ENCODE measurements around the gene TMED5. TPM values are rescaled to one million over a fixed set of nuclear protein-coding genes. Genes with fewer than 3 reads are reported as not detected.
A peak's percentile ranks its signal among the peaks of the same experiment; 100 is the strongest.

Gene TMED5
- total and polyA plus RNA-seq, 4 experiments from 2014 or later: 23.2 to 60.8 (median 48.3) TPM

DNA sequence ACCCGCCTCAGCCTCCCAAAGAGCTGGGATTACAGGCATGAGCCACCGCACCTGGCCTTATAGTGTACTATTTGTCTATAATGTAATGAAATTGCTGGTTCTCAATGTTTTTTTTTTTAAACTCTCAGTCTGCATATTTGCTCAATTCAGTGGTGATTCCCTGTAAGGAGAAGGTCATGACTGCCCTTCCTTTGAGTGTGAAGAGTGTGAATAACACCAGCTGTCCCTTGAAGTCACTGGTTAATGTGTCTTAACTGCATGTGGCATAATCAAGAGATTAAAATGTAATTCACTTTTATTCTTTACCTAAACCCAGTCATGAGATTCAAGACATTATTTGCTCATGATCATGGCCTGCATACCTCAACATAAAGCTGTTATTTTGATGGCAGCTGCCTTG, 70.6 kb downstream of the TMED5 start:
- Histone ChIP-seq H3K4me1 (ENCODE audit: insufficient read depth, low read length) (peaks cover 17% of the 10 kb centered on the region), H3K27ac (ENCODE audit: low read depth, low read length) (no peak overlapping the region), H3K9me3 (ENCODE audit: control insufficient read depth in 1 of 2, low read length in 2 of 2) (no peaks in the 10 kb centered on the region), H3K4me3 (ENCODE audit: low read length in 2 of 2) (no peak overlapping the region), H3K27me3 (ENCODE audit: insufficient read depth, low read length) (no peaks in the 10 kb centered on the region), H3K36me3 (ENCODE audit: insufficient read depth, low read length) (peaks cover 12% of the 10 kb centered on the region)
- peak overlapping the region in 1 of 8 donors; percentile 52 for H3K4me3 Mint-ChIP-seq
- ChIA-PET POLR2A (ENCODE audit: partially characterized antibody) (interaction anchor here (0.6 kb wide), 1 partner anchor 89 kb away, joined by 3 read pairs; no protein-coding TSS in a partner anchor), CTCF (ENCODE audit: partially characterized antibody) (interaction anchor here (0.8 to 1.0 kb wide), 2 partner anchors 9 to 48 kb away, joined by 3 read pairs; no protein-coding TSS in a partner anchor)
- no peak for DNase-seq
- no peaks in the 10 kb centered on the region for H3K27me3 Mint-ChIP-seq
- peaks cover 19 to 46% (median 29%) of the 10 kb centered on the region in 4 donors for H3K4me1 Mint-ChIP-seq
- intact Hi-C loops (cut with micrococcal nuclease): no loop called here
- peaks cover 0 to 19% (median 9%) of the 10 kb centered on the region in 8 donors for H3K9me3 Mint-ChIP-seq
- peaks cover 56 to 64% of the 10 kb centered on the region in 2 donors for H3K36me3 Mint-ChIP-seq
- H3K27ac Mint-ChIP-seq: peak overlapping the region in 1 of 7 donors; percentile 36

DNA sequence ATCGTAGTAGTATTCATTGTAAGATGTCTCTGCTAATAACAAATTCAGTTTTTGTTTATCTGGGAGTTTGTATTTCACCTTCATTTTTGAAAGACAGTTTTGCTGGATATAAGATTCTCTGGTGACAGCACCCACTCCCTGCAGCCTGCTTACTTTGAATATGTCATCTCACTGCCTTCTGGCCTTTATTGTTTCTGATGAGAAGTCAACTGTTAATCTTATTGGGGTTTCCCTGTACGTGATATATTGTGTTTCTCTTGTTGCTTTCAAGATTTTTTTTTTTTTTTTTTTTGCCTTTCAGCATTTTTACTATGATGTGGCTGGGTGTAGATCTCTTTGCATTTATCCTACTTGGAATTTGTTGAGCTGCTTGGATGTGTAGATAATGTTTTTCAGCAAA, 71.9 kb downstream of the TMED5 start:
- Mint-ChIP-seq H3K27me3 (no peaks in the 10 kb centered on the region), H3K9me3 (peaks cover 0 to 19% (median 9%) of the 10 kb centered on the region in 8 donors), H3K4me3 (peak overlapping the region in 2 of 8 donors; percentile 45 to 51), H3K27ac (no peak overlapping the region), H3K4me1 (peaks cover 20 to 46% (median 28%) of the 10 kb centered on the region in 4 donors), H3K36me3 (peaks cover 54 to 62% of the 10 kb centered on the region in 2 donors)
- Histone ChIP-seq H3K36me3 (ENCODE audit: insufficient read depth, low read length) (peaks cover 12% of the 10 kb centered on the region), H3K27me3 (ENCODE audit: insufficient read depth, low read length) (no peaks in the 10 kb centered on the region), H3K27ac (ENCODE audit: low read depth, low read length) (no peak overlapping the region), H3K4me3 (ENCODE audit: low read length in 2 of 2) (no peak overlapping the region), H3K4me1 (ENCODE audit: insufficient read depth, low read length) (peaks cover 17% of the 10 kb centered on the region), H3K9me3 (ENCODE audit: control insufficient read depth in 1 of 2, low read length in 2 of 2) (no peaks in the 10 kb centered on the region)
- intact Hi-C loops (cut with micrococcal nuclease): no loop called here
- ChIA-PET POLR2A (ENCODE audit: partially characterized antibody) (no interaction called here), CTCF (ENCODE audit: partially characterized antibody) (no interaction called here)
- no peak for DNase-seq

DNA sequence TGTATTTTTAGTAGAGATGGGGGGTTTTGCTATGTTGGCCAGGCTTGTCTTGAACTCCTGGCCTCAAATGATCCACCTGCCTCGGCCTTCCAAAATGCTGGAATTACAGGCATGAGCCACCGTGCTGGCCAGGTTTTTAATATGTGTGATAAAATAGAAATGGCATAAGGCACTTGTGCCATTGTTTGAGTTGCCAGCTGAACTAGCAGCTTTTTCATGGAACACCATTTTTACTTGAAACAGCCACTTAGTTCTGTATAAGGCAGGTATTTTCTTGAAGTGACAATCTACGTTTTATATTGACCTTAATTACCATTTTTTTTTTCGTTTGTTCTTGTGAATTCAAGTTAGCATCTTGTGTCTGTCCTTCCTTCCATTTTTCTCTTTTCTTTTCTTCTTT, 72.8 kb downstream of the TMED5 start:
- Histone ChIP-seq H3K27me3 (ENCODE audit: insufficient read depth, low read length) (no peaks in the 10 kb centered on the region), H3K36me3 (ENCODE audit: insufficient read depth, low read length) (peaks cover 12% of the 10 kb centered on the region), H3K9me3 (ENCODE audit: control insufficient read depth in 1 of 2, low read length in 2 of 2) (no peaks in the 10 kb centered on the region), H3K27ac (ENCODE audit: low read depth, low read length) (no peak overlapping the region), H3K4me3 (ENCODE audit: low read length in 2 of 2) (no peak overlapping the region), H3K4me1 (ENCODE audit: insufficient read depth, low read length) (peaks cover 17% of the 10 kb centered on the region)
- CTCF ChIA-PET (ENCODE audit: partially characterized antibody): no interaction called here
- POLR2A ChIA-PET (ENCODE audit: partially characterized antibody): no interaction called here
- H3K9me3 Mint-ChIP-seq: peaks cover 0 to 19% (median 9%) of the 10 kb centered on the region in 8 donors
- no peaks in the 10 kb centered on the region for H3K27me3 Mint-ChIP-seq
- DNase-seq: no peak
- H3K27ac Mint-ChIP-seq: no peak overlapping the region
- intact Hi-C loops (cut with micrococcal nuclease): no loop called here
- H3K36me3 Mint-ChIP-seq: peaks cover 54% of the 10 kb centered on the region in 2 donors
- no peak overlapping the region for H3K4me3 Mint-ChIP-seq
- peaks cover 22 to 47% (median 29%) of the 10 kb centered on the region in 4 donors for H3K4me1 Mint-ChIP-seq

DNA sequence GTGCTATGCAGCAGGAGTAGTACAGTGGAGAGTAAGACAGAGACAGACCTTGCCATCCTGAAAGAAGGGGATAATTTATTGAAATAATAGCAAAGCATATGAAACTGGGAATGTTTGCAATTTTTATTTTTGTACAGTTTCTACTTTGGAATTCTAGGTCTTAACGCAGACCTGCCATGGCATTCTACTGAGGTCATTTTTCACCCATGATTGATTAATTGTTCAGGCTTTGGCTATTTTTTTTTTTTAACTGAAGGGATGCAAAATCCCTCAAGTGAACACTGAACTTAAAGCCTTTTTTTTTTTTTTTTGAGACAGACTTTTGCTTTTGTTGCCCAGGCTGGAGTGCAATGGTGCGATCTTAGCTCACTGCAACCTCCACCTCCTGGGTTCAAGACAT, 74.0 kb downstream of the TMED5 start:
- Mint-ChIP-seq H3K27ac (no peak overlapping the region), H3K27me3 (no peaks in the 10 kb centered on the region), H3K4me1 (peaks cover 24 to 47% (median 28%) of the 10 kb centered on the region in 4 donors), H3K9me3 (peaks cover 0 to 19% (median 9%) of the 10 kb centered on the region in 8 donors), H3K36me3 (peaks cover 50 to 52% of the 10 kb centered on the region in 2 donors), H3K4me3 (peak overlapping the region in 1 of 8 donors; percentile 1)
- no peak overlapping the region for H3K4me3 ChIP-seq (ENCODE audit: low read length in 2 of 2)
- no peaks in the 10 kb centered on the region for H3K27me3 ChIP-seq (ENCODE audit: insufficient read depth, low read length)
- H3K9me3 ChIP-seq (ENCODE audit: control insufficient read depth in 1 of 2, low read length in 2 of 2): no peaks in the 10 kb centered on the region
- ChIA-PET POLR2A (ENCODE audit: partially characterized antibody) (no interaction called here), CTCF (ENCODE audit: partially characterized antibody) (no interaction called here)
- intact Hi-C loops (cut with micrococcal nuclease): no loop called here
- peaks cover 8% of the 10 kb centered on the region for H3K36me3 ChIP-seq (ENCODE audit: insufficient read depth, low read length)
- H3K4me1 ChIP-seq (ENCODE audit: insufficient read depth, low read length): peaks cover 10% of the 10 kb centered on the region
- no peak for DNase-seq
- H3K27ac ChIP-seq (ENCODE audit: low read depth, low read length): no peak overlapping the region

DNA sequence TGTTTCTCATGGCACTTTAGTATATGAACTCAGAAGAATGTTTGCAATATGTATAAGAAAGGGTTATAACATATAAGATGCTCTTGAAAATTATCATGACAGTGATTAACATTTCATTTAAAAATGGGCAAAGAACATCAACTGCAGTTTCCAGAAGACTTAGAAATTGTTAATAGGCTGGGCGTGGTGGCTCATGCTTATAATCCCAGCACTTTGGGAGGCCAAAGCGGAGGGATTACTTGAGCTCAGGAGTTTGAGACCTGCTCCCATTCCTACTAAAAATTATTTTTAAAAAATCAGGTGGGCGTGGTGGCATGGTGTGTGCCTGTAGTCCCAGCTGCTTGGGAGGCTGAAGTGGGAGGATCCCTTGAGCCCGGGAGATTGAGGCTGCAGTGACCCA, 78.1 kb downstream of the TMED5 start:
- CTCF ChIA-PET (ENCODE audit: partially characterized antibody): no interaction called here
- Histone ChIP-seq H3K27me3 (ENCODE audit: insufficient read depth, low read length) (no peaks in the 10 kb centered on the region), H3K4me1 (ENCODE audit: insufficient read depth, low read length) (peaks cover 18% of the 10 kb centered on the region), H3K27ac (ENCODE audit: low read depth, low read length) (no peak overlapping the region), H3K36me3 (ENCODE audit: insufficient read depth, low read length) (peaks cover 8% of the 10 kb centered on the region), H3K9me3 (ENCODE audit: control insufficient read depth in 1 of 2, low read length in 2 of 2) (no peaks in the 10 kb centered on the region), H3K4me3 (ENCODE audit: low read length in 2 of 2) (no peak overlapping the region)
- H3K27me3 Mint-ChIP-seq: no peaks in the 10 kb centered on the region
- no peak overlapping the region for H3K4me3 Mint-ChIP-seq
- intact Hi-C loops (cut with micrococcal nuclease): no loop called here
- H3K27ac Mint-ChIP-seq: peak overlapping the region in 3 of 7 donors; percentile 13 to 63 (median 57)
- POLR2A ChIA-PET (ENCODE audit: partially characterized antibody): no interaction called here
- H3K36me3 Mint-ChIP-seq: peaks cover 26 to 30% of the 10 kb centered on the region in 2 donors
- peaks cover 0 to 10% (median 3%) of the 10 kb centered on the region in 8 donors for H3K9me3 Mint-ChIP-seq
- H3K4me1 Mint-ChIP-seq: peaks cover 43 to 64% (median 48%) of the 10 kb centered on the region in 4 donors
- DNase-seq: no peak

Other genes with a start within 250 kb of the TMED5 start
- gene DIPK1A, start 219.0 kb downstream of the TMED5 start, total RNA-seq: 10 to 100 TPM; 14.5 to 15.8 TPM
- 10 to 100 TPM; 24.0 to 29.1 TPM for gene DIPK1A, start 219.0 kb downstream of the TMED5 start, polyA plus RNA-seq
- gene MTF2, start 101.1 kb downstream of the TMED5 start, total RNA-seq: 10 to 100 TPM; 46.5 to 47.4 TPM
- gene MTF2, start 101.1 kb downstream of the TMED5 start, polyA plus RNA-seq: 10 to 100 TPM; 68.4 to 74.0 TPM
- 10 to 100 TPM in 1 of 2 experiments, 1 to 10 TPM in 1; 9.0 to 14.8 TPM for gene CCDC18, start 311 bp upstream of the TMED5 start, total RNA-seq
- 1 to 10 TPM; 1.5 to 5.7 TPM for gene CCDC18, start 311 bp upstream of the TMED5 start, polyA plus RNA-seq
- gene DR1, start 165.5 kb upstream of the TMED5 start, total RNA-seq: 10 to 100 TPM; 71.8 to 71.9 TPM
- gene DR1, start 165.5 kb upstream of the TMED5 start, polyA plus RNA-seq: 10 to 100 TPM; 64.0 to 71.8 TPM